ENCODE results near the gene LCN15. TPM values are rescaled to one million over a fixed set of nuclear protein-coding genes. Genes with fewer than 3 reads are reported as not detected.

The LCN15 gene
- total RNA-seq, 2 donors from 2014 or later = not detected

DNA sequence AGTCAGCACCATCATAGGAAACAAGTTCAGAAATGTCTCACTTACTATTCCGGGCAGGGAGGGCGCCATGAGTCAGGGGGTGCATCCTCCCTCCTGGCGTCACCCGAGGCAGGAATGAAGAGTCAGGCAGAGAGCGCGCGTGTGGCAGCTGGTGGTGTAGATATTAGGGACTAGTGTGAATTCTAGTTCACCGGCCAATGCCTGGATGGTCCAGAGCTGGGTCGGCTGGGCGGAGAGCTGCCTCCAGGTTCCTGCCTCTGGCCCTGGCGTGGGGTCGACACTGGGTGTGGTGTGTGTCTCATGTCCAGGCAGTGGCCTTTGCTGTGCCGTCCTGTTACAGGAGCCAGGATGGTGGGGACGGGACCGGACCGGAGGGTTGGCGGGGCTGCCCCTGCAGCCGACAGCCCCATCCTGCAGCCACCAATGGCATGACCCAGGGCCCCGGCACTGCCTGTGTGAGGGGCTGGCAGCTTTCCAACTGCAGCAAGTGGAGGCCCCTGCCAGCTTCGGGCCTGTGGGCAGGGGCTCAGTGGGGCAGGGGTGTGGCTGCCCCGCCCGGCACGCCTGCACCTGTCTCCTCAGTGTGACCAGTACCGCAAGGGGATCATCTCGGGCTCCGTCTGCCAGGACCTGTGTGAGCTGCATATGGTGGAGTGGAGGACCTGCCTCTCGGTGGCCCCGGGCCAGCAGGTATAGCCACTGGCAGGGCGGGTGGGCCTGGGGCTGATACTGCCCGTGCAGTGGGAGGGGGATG, 42.8 kb downstream of the LCN15 start:
- H3K27me3 ChIP-seq (replicated peaks; ENCODE audit: insufficient read depth) = no peaks in the 10 kb centered on the region
- H3K9me3 ChIP-seq = no peaks in the 10 kb centered on the region
- no peak overlapping the region for H3K27ac ChIP-seq
- H3K36me3 ChIP-seq = peaks cover 21% of the 10 kb centered on the region
- ATAC-seq (ENCODE audit: insufficient number of reproducible peaks, low FRiP score, low read depth) = no peak
- no peak for DNase-seq (ENCODE audit: low spot score)
- TF ChIP-seq, protein P1, sequence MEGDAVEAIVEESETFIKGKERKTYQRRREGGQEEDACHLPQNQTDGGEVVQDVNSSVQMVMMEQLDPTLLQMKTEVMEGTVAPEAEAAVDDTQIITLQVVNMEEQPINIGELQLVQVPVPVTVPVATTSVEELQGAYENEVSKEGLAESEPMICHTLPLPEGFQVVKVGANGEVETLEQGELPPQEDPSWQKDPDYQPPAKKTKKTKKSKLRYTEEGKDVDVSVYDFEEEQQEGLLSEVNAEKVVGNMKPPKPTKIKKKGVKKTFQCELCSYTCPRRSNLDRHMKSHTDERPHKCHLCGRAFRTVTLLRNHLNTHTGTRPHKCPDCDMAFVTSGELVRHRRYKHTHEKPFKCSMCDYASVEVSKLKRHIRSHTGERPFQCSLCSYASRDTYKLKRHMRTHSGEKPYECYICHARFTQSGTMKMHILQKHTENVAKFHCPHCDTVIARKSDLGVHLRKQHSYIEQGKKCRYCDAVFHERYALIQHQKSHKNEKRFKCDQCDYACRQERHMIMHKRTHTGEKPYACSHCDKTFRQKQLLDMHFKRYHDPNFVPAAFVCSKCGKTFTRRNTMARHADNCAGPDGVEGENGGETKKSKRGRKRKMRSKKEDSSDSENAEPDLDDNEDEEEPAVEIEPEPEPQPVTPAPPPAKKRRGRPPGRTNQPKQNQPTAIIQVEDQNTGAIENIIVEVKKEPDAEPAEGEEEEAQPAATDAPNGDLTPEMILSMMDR (IDR thresholded peaks at IDR 0.05) = no peak
- H3K4me3 ChIP-seq = no peak overlapping the region
- peaks cover 0 to 8% of the 10 kb centered on the region in 2 donors for H3K4me1 ChIP-seq (ENCODE audit: control insufficient read depth in 1 of 2, low read depth in 2 of 2)

DNA sequence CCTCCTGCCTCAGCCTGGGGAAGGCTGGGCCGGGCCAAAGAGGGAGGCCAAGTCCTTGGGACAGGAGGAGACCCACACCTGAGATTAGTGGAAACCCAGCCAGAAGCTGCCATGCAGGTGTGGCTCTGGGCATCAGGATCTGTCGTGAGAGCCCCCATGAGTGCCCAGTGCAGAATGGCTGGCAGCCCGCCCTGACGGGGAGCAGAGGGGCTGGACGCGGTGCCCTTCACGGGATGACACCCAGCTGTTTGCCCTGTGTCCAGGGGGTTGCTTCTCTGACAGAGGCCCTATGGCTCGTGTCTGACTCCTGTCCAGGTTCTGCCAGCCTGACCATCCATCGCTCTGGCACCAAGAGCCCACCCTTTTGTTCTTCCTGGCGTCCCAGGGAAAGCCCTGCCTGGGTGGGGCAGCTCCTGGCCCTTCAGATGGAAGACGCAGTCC, 43.4 kb downstream of the LCN15 start:
- H3K4me3 ChIP-seq = no peak overlapping the region
- ATAC-seq (ENCODE audit: insufficient number of reproducible peaks, low FRiP score, low read depth) (no peak), DNase-seq (ENCODE audit: low spot score) (no peak)
- H3K27me3 ChIP-seq (replicated peaks; ENCODE audit: insufficient read depth) = no peaks in the 10 kb centered on the region
- peaks cover 0 to 2% of the 10 kb centered on the region in 2 donors for H3K4me1 ChIP-seq (ENCODE audit: control insufficient read depth in 1 of 2, low read depth in 2 of 2)
- H3K36me3 ChIP-seq = peaks cover 21% of the 10 kb centered on the region
- H3K27ac ChIP-seq = no peak overlapping the region
- TF ChIP-seq, protein P1 (IDR thresholded peaks at IDR 0.05) = no peak
- H3K9me3 ChIP-seq = no peaks in the 10 kb centered on the region

DNA sequence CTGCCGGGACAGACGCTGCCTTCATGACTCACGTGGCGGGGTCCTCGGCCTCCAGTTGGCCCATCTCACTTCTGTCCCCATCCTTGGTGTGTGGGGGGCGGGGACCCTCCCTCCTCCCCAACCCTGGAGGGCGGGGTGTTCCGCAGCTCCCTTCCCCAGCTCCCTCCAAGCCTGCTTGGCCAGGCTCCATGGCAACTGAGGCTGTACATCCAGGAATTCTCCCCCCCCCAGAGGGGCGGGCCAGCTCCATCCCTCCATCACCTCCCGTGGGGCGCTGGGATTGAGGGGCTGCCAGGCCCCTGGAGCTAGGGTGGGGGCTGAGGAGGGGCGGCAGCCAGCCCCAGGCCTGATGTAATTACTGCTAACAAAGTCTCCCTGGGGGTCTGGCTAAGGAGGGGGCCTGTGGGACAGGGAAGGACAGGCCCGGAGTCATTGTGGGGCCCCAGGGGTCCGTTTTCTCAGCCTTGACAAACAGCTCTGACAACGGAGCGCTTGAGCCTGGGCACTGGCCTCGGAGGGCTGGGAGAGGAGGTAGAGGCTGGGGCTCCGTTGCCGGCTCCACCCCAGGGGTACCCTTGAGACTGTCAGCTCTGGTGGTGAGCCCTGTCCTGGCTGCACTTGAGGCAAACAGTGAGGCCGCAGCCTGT, 43.9 kb downstream of the LCN15 start:
- no peaks in the 10 kb centered on the region for H3K4me1 ChIP-seq (ENCODE audit: control insufficient read depth in 1 of 2, low read depth in 2 of 2)
- peaks cover 20% of the 10 kb centered on the region for H3K36me3 ChIP-seq
- DNase-seq (ENCODE audit: low spot score) (no peak), ATAC-seq (ENCODE audit: insufficient number of reproducible peaks, low FRiP score, low read depth) (no peak)
- H3K4me3 ChIP-seq = no peak overlapping the region
- H3K9me3 ChIP-seq = no peaks in the 10 kb centered on the region
- TF ChIP-seq, protein P1 (IDR thresholded peaks at IDR 0.05) = no peak
- no peaks in the 10 kb centered on the region for H3K27me3 ChIP-seq (replicated peaks; ENCODE audit: insufficient read depth)
- H3K27ac ChIP-seq = no peak overlapping the region

DNA sequence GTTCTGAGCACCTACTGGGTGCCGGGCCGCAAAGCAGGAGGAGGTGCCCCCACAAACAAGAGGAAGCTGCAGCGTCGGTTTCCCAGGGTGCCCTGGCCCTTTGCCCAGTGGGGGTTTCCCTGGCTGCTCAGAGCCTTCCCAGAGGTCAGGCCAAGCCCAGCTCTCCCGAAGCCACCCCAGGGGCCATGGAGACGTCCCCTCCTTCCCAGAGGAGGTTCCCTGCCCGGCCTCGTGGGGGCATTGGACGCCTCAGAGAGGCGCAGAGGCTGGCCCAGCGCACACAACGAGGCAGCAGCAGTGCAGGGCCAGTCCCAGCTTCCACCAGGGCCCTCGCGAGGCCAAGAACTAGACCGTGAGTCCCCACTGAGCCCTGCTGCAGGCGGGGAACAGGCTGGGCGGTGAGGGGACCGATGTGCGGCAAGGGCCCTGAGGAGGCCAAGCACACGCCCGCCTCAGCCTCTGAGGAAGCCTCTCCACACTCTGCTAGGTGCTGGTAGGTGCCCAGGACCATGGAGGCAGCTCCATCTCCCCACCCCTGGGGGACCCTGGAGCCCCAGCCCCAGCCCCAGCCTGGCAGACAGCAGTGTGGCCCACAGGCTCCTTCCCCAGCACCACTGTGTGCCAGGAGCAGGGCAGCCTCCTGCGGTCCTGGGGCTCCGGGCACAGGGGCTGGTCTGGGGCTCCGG, 45.0 kb downstream of the LCN15 start:
- H3K4me3 ChIP-seq = no peak overlapping the region
- no peaks in the 10 kb centered on the region for H3K27me3 ChIP-seq (replicated peaks; ENCODE audit: insufficient read depth)
- H3K4me1 ChIP-seq (ENCODE audit: control insufficient read depth in 1 of 2, low read depth in 2 of 2) = no peaks in the 10 kb centered on the region
- no peak overlapping the region for H3K27ac ChIP-seq
- ATAC-seq (ENCODE audit: insufficient number of reproducible peaks, low FRiP score, low read depth) = no peak
- no peak for DNase-seq (ENCODE audit: low spot score)
- no peaks in the 10 kb centered on the region for H3K9me3 ChIP-seq
- TF ChIP-seq, protein P1 (IDR thresholded peaks at IDR 0.05) = no peak
- peaks cover 17% of the 10 kb centered on the region for H3K36me3 ChIP-seq

Data from thoracic aorta (tissue), 2 donors.